HG03442 (cell line): ENCODE results near the gene KIAA0753.
"Not testable (repeated sequence)": the region's sequence is repeated elsewhere in the genome, so short reads cannot be mapped to it uniquely, and the experiment has no call there.

Source experiments
- ATAC-seq: cut with Tn5 transposase; IDR thresholded peaks from one replicate; pipeline ENCODE4 v1.9.1; 2021; ENCODE audit warnings: mild to moderate bottlenecking, moderate library complexity; ENCODE audit not compliant: unreplicated experiment

Gene KIAA0753

GRCh38 chr17:6599364-6599763, 41.1 kb downstream of the KIAA0753 start:
- ATAC-seq = no peak

GRCh38 chr17:6597727-6598126, 42.8 kb downstream of the KIAA0753 start:
- no peak for ATAC-seq

GRCh38 chr17:6596941-6597340, 43.6 kb downstream of the KIAA0753 start:
- no peak for ATAC-seq

GRCh38 chr17:6596511-6596910, 44.0 kb downstream of the KIAA0753 start:
- ATAC-seq = no peak

GRCh38 chr17:6596081-6596480, 44.4 kb downstream of the KIAA0753 start:
- no peak for ATAC-seq

- not testable (repeated sequence) for ATAC-seq
These were observed 47.1 kb downstream of the KIAA0753 start for GRCh38 chr17:6593371-6593770.

- ATAC-seq = no peak
These were observed 48.3 kb downstream of the KIAA0753 start for GRCh38 chr17:6592173-6592572.

GRCh38 chr17:6591599-6592158, 48.8 kb downstream of the KIAA0753 start:
- no peak for ATAC-seq

- no peak for ATAC-seq
These were observed 51.1 kb downstream of the KIAA0753 start for GRCh38 chr17:6589266-6589946.

GRCh38 chr17:6588165-6588564, 52.3 kb downstream of the KIAA0753 start:
- ATAC-seq = no peak

GRCh38 chr17:6587310-6587709, 53.2 kb downstream of the KIAA0753 start:
- ATAC-seq = no peak

GRCh38 chr17:6583411-6583810, 57.1 kb downstream of the KIAA0753 start:
- no peak for ATAC-seq

GRCh38 chr17:6580625-6581024, 59.9 kb downstream of the KIAA0753 start:
- no peak for ATAC-seq

- ATAC-seq = no peak
These were observed 62.0 kb downstream of the KIAA0753 start for GRCh38 chr17:6578491-6578890.

- no peak for ATAC-seq
These were observed 62.7 kb downstream of the KIAA0753 start for GRCh38 chr17:6577686-6578263.

GRCh38 chr17:6576038-6576785, 64.3 kb downstream of the KIAA0753 start:
- no peak for ATAC-seq

- ATAC-seq = no peak
These were observed 64.9 kb downstream of the KIAA0753 start for GRCh38 chr17:6575596-6575988.

- no peak for ATAC-seq
These were observed 65.6 kb downstream of the KIAA0753 start for GRCh38 chr17:6574687-6575595.

GRCh38 chr17:6573982-6574686, 66.4 kb downstream of the KIAA0753 start:
- no peak for ATAC-seq

- ATAC-seq = not testable (repeated sequence)
These were observed 67.0 kb downstream of the KIAA0753 start for GRCh38 chr17:6573495-6573894.
